Measurements from ENCODE around the gene ARMC2.

The ARMC2 gene

GRCh38 chr6:108902382-108902792 lies 54.2 kb downstream of the ARMC2 start:
- Histone ChIP-seq H3K27ac (ENCODE audit: low read depth, low read length) (peak overlapping the region; percentile 28), H3K36me3 (ENCODE audit: control insufficient read depth in 5 of 5, insufficient read depth in 5 of 5, low read length in 5 of 5) (peaks cover 0 to 4% (median 0%) of the 10 kb centered on the region in 5 donors), H3K9ac (ENCODE audit: low read length in 5 of 5) (no peak overlapping the region), H3K4me3 (ENCODE audit: low read depth in 1 of 5, low read length in 5 of 5) (no peak overlapping the region), H3K4me1 (ENCODE audit: control insufficient read depth in 5 of 5, insufficient read depth in 5 of 5, low read length in 5 of 5) (peaks cover 0 to 23% (median 7%) of the 10 kb centered on the region in 5 donors), H3K9me3 (ENCODE audit: control insufficient read depth in 5 of 5, low read length in 5 of 5) (no peaks in the 10 kb centered on the region), H3K27me3 (ENCODE audit: control insufficient read depth in 5 of 5, insufficient read depth in 4 of 5, low read length in 5 of 5) (no peaks in the 10 kb centered on the region)

- Histone ChIP-seq H3K27me3 (ENCODE audit: control insufficient read depth in 5 of 5, insufficient read depth in 4 of 5, low read length in 5 of 5) (no peaks in the 10 kb centered on the region), H3K9me3 (ENCODE audit: control insufficient read depth in 5 of 5, low read length in 5 of 5) (no peaks in the 10 kb centered on the region), H3K27ac (ENCODE audit: low read depth, low read length) (no peak overlapping the region), H3K4me3 (ENCODE audit: low read depth in 1 of 5, low read length in 5 of 5) (no peak overlapping the region), H3K4me1 (ENCODE audit: control insufficient read depth in 5 of 5, insufficient read depth in 5 of 5, low read length in 5 of 5) (peaks cover 0 to 23% (median 6%) of the 10 kb centered on the region in 5 donors), H3K36me3 (ENCODE audit: control insufficient read depth in 5 of 5, insufficient read depth in 5 of 5, low read length in 5 of 5) (peaks cover 0 to 4% (median 0%) of the 10 kb centered on the region in 5 donors), H3K9ac (ENCODE audit: low read length in 5 of 5) (no peak overlapping the region)
Observed at GRCh38 chr6:108903796-108904195, 55.6 kb downstream of the ARMC2 start.

DNA sequence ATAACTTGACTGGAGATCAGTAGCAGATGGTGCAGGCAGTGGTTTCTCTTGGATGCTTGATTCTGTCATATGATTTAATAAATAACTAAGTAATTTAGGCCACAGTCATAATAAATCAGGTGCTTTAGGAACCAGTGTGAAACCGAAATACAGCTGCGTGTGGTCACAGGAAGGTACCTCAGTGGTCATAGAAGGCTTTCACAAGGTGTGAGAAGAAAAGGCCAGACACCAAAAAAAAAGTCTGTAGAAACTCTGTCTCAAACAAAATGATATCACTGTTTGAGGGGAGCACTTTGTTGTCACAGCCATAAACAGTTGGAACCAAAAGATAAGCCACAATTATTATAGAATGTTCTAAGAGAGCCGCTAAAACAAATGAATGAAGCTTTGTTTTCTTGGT lies 56.5 kb downstream of the ARMC2 start:
- Histone ChIP-seq H3K4me3 (ENCODE audit: low read depth in 1 of 5, low read length in 5 of 5) (no peak overlapping the region), H3K9ac (ENCODE audit: low read length in 5 of 5) (no peak overlapping the region), H3K27ac (ENCODE audit: low read depth, low read length) (no peak overlapping the region), H3K36me3 (ENCODE audit: control insufficient read depth in 5 of 5, insufficient read depth in 5 of 5, low read length in 5 of 5) (peaks cover 0 to 4% (median 0%) of the 10 kb centered on the region in 5 donors), H3K9me3 (ENCODE audit: control insufficient read depth in 5 of 5, low read length in 5 of 5) (no peaks in the 10 kb centered on the region), H3K27me3 (ENCODE audit: control insufficient read depth in 5 of 5, insufficient read depth in 4 of 5, low read length in 5 of 5) (no peaks in the 10 kb centered on the region), H3K4me1 (ENCODE audit: control insufficient read depth in 5 of 5, insufficient read depth in 5 of 5, low read length in 5 of 5) (peaks cover 0 to 23% (median 6%) of the 10 kb centered on the region in 5 donors)

DNA sequence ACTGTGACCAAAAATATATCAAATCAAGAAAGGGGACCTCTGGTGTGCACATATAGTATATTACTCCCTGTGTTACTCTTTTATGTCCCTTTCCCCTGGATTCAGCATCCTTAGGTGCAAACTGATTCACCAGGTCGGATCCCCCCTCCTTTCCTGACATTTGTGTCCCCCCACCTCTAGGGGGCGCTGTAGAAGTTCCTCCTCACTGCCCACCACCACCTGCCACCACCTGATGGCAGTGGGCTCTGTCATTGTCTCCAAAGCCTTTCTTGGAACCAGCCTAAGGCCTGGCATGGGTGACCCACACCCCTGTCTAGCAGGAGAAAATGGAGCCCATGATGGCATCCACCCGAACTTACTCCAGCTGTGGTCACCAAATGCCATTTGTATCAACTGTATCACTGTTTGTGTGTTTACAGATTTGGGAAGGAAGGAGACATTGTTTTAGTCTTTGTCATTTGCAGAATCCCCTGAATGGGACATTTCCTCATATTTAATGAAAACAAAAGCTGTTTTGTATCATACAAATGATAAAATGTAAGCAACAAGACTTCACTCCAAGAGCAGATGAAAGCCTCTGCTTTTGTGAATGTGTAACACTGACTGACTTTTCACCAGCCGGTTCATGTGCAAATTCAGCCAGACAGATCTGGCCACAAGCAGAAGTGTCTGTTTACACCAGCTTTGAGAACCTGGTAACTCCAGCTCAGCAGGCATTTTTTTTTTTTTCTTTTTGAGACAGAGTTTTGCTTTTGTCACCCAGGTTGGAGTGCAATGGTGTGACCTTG lies 66.2 kb downstream of the ARMC2 start:
- Histone ChIP-seq H3K27ac (ENCODE audit: low read depth, low read length) (no peak overlapping the region), H3K36me3 (ENCODE audit: control insufficient read depth in 5 of 5, insufficient read depth in 5 of 5, low read length in 5 of 5) (no peaks in the 10 kb centered on the region)

DNA sequence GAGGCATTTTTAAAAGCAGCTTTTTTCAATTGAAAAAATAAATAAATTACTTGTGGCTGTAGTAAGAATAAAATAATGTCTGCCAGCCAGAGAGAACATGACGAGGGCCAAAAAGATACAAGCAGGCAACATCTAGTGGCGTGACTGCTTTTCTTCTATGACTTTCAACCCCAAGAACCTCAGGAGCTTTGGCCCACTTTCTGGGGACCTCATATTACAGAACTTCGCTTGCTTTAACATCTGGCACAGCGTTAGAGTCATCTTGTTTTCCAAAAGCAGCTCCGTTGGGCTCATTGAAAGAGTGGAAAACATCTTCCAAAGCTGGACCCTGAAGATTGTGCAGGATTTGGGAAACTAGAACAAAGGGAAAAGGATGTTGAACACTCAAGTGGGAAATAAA lies 67.0 kb downstream of the ARMC2 start:
- Histone ChIP-seq H3K4me1 (ENCODE audit: control insufficient read depth in 5 of 5, insufficient read depth in 5 of 5, low read length in 5 of 5) (peaks cover 0 to 4% (median 0%) of the 10 kb centered on the region in 5 donors), H3K36me3 (ENCODE audit: control insufficient read depth in 5 of 5, insufficient read depth in 5 of 5, low read length in 5 of 5) (no peaks in the 10 kb centered on the region), H3K4me3 (ENCODE audit: low read depth in 1 of 5, low read length in 5 of 5) (no peak overlapping the region), H3K9me3 (ENCODE audit: control insufficient read depth in 5 of 5, low read length in 5 of 5) (no peaks in the 10 kb centered on the region), H3K9ac (ENCODE audit: low read length in 5 of 5) (no peak overlapping the region), H3K27ac (ENCODE audit: low read depth, low read length) (no peak overlapping the region), H3K27me3 (ENCODE audit: control insufficient read depth in 5 of 5, insufficient read depth in 4 of 5, low read length in 5 of 5) (no peaks in the 10 kb centered on the region)

More for the DNA sequence above, 66.2 kb downstream of the ARMC2 start:
- no peak overlapping the region for H3K4me3 ChIP-seq (ENCODE audit: low read depth in 1 of 5, low read length in 5 of 5)
- no peak overlapping the region for H3K9ac ChIP-seq (ENCODE audit: low read length in 5 of 5)
- H3K4me1 ChIP-seq (ENCODE audit: control insufficient read depth in 5 of 5, insufficient read depth in 5 of 5, low read length in 5 of 5), result peaks cover 0 to 4% (median 0%) of the 10 kb centered on the region in 5 donors
- no peaks in the 10 kb centered on the region for H3K9me3 ChIP-seq (ENCODE audit: control insufficient read depth in 5 of 5, low read length in 5 of 5)
- H3K27me3 ChIP-seq (ENCODE audit: control insufficient read depth in 5 of 5, insufficient read depth in 4 of 5, low read length in 5 of 5), result no peaks in the 10 kb centered on the region

DNA sequence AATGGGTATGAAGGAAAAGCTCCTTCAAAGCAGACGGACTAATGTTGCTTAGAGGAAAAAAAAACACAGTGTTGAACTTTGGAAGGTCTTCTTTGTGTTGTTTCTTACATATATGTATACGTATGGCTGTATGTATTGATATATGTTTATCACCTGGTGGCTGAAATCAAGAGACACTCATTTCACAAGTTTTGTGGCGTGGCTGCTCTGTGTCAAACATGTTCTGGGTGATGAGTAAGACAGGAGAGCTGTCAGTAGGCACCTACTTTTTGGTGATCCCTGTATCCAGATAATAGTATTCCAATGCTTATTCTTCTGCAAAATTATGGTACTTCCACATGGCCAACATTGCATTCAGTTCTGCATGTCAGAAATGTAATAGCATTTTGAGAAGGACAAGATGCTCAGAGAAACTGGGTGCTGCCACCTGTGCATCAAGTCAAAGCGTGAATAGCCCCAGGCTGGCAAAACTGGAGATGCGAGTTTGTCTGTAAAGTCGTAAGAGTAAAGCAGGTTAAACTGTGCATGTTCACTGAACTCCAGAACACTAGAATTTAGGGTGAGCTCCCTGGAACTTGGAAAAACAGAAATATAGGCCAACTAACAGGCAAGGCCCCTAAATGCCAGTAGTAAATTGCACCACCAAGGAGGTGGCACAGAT lies 67.9 kb downstream of the ARMC2 start:
- no peak overlapping the region for H3K27ac ChIP-seq (ENCODE audit: low read depth, low read length)
- no peak overlapping the region for H3K4me3 ChIP-seq (ENCODE audit: low read depth in 1 of 5, low read length in 5 of 5)
- H3K27me3 ChIP-seq (ENCODE audit: control insufficient read depth in 5 of 5, insufficient read depth in 4 of 5, low read length in 5 of 5), result no peaks in the 10 kb centered on the region
- H3K9me3 ChIP-seq (ENCODE audit: control insufficient read depth in 5 of 5, low read length in 5 of 5), result no peaks in the 10 kb centered on the region
- peaks cover 0 to 10% (median 9%) of the 10 kb centered on the region in 5 donors for H3K4me1 ChIP-seq (ENCODE audit: control insufficient read depth in 5 of 5, insufficient read depth in 5 of 5, low read length in 5 of 5)
- no peaks in the 10 kb centered on the region for H3K36me3 ChIP-seq (ENCODE audit: control insufficient read depth in 5 of 5, insufficient read depth in 5 of 5, low read length in 5 of 5)
- H3K9ac ChIP-seq (ENCODE audit: low read length in 5 of 5), result no peak overlapping the region

GRCh38 chr6:108920751-108921150 lies 72.5 kb downstream of the ARMC2 start:
- Histone ChIP-seq H3K9me3 (ENCODE audit: control insufficient read depth in 5 of 5, low read length in 5 of 5) (no peaks in the 10 kb centered on the region), H3K27ac (ENCODE audit: low read depth, low read length) (no peak overlapping the region), H3K9ac (ENCODE audit: low read length in 5 of 5) (no peak overlapping the region), H3K4me1 (ENCODE audit: control insufficient read depth in 5 of 5, insufficient read depth in 5 of 5, low read length in 5 of 5) (peaks cover 0 to 19% (median 15%) of the 10 kb centered on the region in 5 donors), H3K27me3 (ENCODE audit: control insufficient read depth in 5 of 5, insufficient read depth in 4 of 5, low read length in 5 of 5) (no peaks in the 10 kb centered on the region), H3K4me3 (ENCODE audit: low read depth in 1 of 5, low read length in 5 of 5) (no peak overlapping the region), H3K36me3 (ENCODE audit: control insufficient read depth in 5 of 5, insufficient read depth in 5 of 5, low read length in 5 of 5) (no peaks in the 10 kb centered on the region)

DNA sequence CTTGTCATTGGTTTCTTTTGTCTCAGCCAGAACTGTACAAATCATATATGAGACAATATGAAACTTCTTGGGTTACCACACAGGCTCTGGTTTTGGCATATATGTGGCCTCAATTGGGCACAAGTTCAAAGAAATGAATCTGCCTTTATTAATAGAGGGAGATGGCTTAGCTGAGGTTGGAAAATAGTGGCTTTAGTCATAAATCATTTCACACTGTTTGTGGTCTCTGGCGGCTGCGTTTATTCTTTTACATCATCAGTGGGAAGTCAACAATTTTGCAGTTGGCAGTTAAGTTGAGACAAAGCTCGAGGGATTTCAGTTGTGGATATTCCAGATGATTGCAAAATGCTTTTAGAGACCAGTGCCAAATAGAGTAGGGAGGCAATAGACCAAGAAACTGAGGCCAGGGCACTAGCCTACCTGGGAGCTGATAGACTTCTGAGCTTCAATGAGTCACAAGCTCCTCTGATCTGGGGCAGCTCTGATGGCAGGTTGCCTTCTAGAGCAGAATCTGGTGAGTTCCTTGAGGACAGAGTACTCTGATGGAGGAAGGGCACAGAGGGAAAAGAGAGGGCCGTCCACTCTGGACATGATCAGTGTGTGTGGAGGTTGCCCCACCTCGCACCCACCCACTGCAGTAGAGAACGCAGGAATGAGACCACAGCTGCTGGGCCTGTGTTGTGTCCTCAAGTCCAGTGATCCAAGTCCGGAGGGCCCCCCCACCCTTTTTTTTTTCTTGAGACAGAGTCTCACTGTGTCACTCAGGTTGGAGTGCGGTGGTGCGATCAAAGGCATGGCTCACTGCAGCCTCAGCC lies 73.5 kb downstream of the ARMC2 start:
- no peaks in the 10 kb centered on the region for H3K36me3 ChIP-seq (ENCODE audit: control insufficient read depth in 5 of 5, insufficient read depth in 5 of 5, low read length in 5 of 5)
- no peaks in the 10 kb centered on the region for H3K9me3 ChIP-seq (ENCODE audit: control insufficient read depth in 5 of 5, low read length in 5 of 5)
- H3K4me3 ChIP-seq (ENCODE audit: low read depth in 1 of 5, low read length in 5 of 5), result no peak overlapping the region
- H3K9ac ChIP-seq (ENCODE audit: low read length in 5 of 5), result no peak overlapping the region
- peaks cover 0 to 19% (median 15%) of the 10 kb centered on the region in 5 donors for H3K4me1 ChIP-seq (ENCODE audit: control insufficient read depth in 5 of 5, insufficient read depth in 5 of 5, low read length in 5 of 5)
- no peak overlapping the region for H3K27ac ChIP-seq (ENCODE audit: low read depth, low read length)
- no peaks in the 10 kb centered on the region for H3K27me3 ChIP-seq (ENCODE audit: control insufficient read depth in 5 of 5, insufficient read depth in 4 of 5, low read length in 5 of 5)

DNA sequence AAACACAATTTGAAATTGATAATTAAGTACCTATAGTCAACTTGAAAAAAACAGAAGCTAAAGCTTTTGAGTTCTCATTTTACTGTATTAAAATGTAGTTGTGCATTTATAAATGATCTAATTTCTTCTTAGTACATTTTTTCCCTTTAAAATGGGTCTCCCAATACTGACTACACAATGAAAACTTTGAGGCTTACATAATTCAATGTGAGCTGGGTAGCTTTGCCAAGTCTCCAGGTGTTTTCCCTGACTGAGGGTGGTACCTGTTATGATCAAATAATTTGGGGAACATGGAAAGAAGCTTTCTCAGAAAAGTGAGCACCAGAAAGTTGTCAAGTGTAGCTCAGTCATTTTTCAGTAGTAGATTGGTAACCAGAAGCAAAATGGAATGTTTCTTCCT lies 74.3 kb downstream of the ARMC2 start:
- Histone ChIP-seq H3K9ac (ENCODE audit: low read length in 5 of 5) (no peak overlapping the region), H3K27ac (ENCODE audit: low read depth, low read length) (no peak overlapping the region), H3K36me3 (ENCODE audit: control insufficient read depth in 5 of 5, insufficient read depth in 5 of 5, low read length in 5 of 5) (no peaks in the 10 kb centered on the region), H3K9me3 (ENCODE audit: control insufficient read depth in 5 of 5, low read length in 5 of 5) (no peaks in the 10 kb centered on the region), H3K4me3 (ENCODE audit: low read depth in 1 of 5, low read length in 5 of 5) (no peak overlapping the region), H3K4me1 (ENCODE audit: control insufficient read depth in 5 of 5, insufficient read depth in 5 of 5, low read length in 5 of 5) (peaks cover 0 to 19% (median 15%) of the 10 kb centered on the region in 5 donors), H3K27me3 (ENCODE audit: control insufficient read depth in 5 of 5, insufficient read depth in 4 of 5, low read length in 5 of 5) (no peaks in the 10 kb centered on the region)

DNA sequence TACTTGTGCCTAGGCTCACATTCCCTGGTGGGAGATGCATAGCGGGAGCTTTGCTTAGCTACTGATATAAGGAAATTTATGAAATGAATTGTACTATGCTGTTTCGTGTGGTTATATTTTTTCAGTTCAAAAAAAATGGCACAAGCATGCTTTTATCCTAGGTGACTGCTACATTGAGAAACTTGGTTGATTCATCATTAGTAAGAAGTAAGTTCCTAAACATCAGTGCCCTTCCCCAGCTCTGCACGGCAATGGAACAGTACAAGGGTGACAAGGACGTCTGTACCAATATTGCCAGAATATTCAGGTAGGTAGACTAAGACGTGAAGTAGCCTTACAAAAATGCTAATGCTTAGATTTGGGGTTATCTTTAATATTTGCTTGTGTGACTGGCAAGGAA lies 79.7 kb downstream of the ARMC2 start:
- H3K27ac ChIP-seq (ENCODE audit: low read depth, low read length), result no peak overlapping the region

More for the DNA sequence above, 79.7 kb downstream of the ARMC2 start:
- Histone ChIP-seq H3K4me3 (ENCODE audit: low read depth in 1 of 5, low read length in 5 of 5) (no peak overlapping the region), H3K4me1 (ENCODE audit: control insufficient read depth in 5 of 5, insufficient read depth in 5 of 5, low read length in 5 of 5) (no peaks in the 10 kb centered on the region), H3K9me3 (ENCODE audit: control insufficient read depth in 5 of 5, low read length in 5 of 5) (no peaks in the 10 kb centered on the region), H3K9ac (ENCODE audit: low read length in 5 of 5) (no peak overlapping the region), H3K36me3 (ENCODE audit: control insufficient read depth in 5 of 5, insufficient read depth in 5 of 5, low read length in 5 of 5) (no peaks in the 10 kb centered on the region), H3K27me3 (ENCODE audit: control insufficient read depth in 5 of 5, insufficient read depth in 4 of 5, low read length in 5 of 5) (no peaks in the 10 kb centered on the region)

Measured in subcutaneous abdominal adipose tissue (tissue), 5 donors.